GM18861 (cell line): ENCODE measurements around the gene SPACA6.
"Not testable (repeated sequence)": the region's sequence is repeated elsewhere in the genome, so short reads cannot be mapped to it uniquely, and the experiment has no call there.

Experiments
- ATAC-seq: cut with Tn5 transposase; IDR thresholded peaks from one replicate; pipeline ENCODE4 v1.9.1; 2021; ENCODE audit not compliant: unreplicated experiment

SPACA6 gene, protein sequence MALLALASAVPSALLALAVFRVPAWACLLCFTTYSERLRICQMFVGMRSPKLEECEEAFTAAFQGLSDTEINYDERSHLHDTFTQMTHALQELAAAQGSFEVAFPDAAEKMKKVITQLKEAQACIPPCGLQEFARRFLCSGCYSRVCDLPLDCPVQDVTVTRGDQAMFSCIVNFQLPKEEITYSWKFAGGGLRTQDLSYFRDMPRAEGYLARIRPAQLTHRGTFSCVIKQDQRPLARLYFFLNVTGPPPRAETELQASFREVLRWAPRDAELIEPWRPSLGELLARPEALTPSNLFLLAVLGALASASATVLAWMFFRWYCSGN

DNA sequence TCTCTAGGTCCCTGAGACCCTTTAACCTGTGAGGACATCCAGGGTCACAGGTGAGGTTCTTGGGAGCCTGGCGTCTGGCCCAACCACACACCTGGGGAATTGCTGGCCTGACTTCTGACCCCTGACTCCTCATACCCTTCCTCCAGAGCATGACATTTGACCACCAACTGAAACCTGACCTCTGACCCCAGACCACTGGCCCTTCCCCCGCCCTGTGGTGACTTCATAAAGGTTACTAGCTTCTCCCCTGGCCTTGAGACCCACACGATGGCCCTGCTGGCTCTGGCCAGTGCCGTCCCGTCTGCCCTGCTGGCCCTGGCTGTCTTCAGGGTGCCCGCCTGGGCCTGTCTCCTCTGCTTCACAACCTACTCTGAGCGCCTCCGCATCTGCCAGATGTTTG lies at the start of gene SPACA6:
Gene SPACA6, plus strand, starts transcription at position 71 of the 400 bp plus-strand sequence. Its CDS starts 197 bp downstream, at position 268.
- ATAC-seq, result no peak

DNA sequence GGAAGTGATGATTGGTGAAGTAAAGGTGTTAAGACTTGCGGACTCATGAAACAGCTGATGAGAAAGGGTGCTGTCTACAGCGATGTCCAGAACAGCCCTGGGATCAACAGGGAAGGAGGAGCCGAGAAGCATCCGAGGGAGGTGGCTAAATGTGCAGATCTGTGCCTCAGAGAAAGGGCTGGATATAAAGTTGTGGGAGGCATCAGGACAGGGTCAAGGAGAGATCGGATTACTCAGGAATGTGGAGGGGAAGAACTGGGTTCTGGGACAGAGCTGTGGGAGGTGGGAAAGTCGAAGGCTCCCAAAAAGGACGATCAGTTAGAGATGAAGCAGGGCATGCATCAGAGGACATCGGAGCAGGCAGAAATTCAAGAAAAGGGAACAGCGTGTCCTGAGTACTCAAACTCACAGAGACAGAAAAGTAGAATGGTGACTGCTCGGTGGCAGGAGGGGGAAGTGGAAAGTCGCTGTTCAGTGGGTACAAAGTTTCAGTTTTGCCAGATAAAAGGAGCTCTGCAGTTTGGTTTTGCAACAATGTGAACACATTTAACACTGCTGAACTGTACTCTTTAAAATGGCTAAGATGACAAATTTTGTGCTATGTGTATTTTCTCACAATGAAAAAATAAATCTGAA lies 48.4 kb upstream of the SPACA6 start:
- no peak for ATAC-seq

DNA sequence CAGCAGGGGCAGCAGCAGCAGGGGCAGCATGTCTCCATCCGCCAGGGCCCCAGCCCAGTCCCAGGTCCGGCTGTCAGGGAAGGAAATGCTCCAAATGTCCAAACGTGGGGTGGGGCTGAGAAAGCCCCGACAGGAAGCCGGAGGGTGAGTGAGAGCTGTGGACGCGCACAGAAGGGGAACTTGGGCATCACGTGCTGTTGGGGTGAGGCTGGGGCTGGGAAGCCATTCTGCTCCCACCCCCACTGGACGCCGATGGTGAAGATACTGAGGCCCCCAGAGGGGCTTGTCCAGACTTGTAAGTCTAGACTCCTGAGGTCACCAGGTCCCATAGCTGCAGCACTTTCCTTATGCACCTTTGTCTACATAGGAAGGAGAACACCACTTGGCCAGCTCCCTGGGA lies 46.4 kb upstream of the SPACA6 start, which contains the start of gene SIGLEC14:
Gene SIGLEC14, minus strand, starts transcription at position 96 of the 400 bp plus-strand sequence. Its CDS starts 66 bp downstream, at position 30.
- ATAC-seq, result not testable (repeated sequence)

DNA sequence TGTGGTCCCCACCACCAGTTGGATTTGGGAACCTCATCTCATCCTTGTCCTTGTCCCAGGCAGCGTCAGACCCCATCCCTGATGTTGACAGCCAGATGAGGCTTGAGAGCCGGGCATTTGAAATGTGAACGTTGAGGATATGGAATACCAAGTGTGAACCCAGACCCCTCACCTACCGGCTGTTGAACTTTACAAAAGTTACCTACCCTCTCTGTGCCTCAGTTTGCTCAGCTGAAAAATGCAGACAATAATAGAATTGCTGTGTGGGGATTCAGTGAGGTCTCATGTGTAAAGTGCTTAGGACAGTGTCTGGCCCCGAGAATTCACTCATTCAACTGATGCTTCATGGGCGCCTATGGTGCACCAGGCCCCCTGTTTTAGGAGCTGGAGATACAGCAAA lies 45.8 kb upstream of the SPACA6 start:
- no peak for ATAC-seq

DNA sequence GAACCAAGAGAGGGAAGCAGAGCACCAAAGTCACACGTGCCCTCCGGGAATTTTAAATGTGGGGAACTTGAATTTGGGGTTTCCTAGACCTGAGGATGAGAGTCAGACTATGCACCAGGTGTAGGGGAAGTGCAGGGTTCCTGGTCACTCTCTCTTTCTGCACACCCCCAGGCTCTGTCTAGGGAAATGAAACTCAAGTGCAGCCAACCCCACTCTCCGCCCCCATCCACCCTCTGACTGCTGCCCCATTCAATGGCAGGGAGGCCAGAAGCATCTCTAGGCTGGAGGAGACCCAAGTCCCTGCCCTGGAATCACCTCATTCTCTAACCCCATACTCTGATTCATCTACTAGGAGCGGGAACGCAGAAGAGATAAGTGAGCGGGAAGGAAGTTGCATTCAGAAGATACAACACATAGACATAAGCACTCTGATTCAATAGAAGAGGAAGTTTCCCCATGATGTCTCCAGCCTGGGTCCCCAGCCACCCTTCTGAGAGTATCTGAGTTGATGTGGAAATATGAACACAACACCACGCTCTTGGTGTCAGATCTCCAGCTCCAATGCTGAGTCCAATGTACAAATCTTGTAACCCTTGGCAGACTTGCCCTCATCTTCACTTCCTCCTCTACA lies 41.8 kb upstream of the SPACA6 start:
- no peak for ATAC-seq

DNA sequence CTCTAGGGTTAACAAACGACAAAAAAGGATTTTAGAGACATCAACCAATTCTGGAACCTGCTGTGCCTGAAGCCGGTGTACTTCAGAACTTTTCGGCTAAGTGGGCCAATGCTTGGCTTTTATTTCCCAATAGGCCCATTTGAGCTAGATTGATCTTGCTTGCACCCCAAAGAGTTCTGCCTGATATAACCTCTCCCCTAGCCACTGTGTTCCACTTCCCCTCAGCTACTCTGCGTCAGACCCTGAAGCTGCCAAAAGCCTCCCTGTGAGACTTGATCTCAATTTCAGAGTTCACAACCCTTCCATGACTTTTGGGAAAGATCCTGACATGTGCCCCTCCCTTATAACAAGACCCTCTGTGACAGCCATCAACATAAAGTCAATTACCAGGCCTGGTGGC lies 40.9 kb upstream of the SPACA6 start:
- no peak for ATAC-seq

DNA sequence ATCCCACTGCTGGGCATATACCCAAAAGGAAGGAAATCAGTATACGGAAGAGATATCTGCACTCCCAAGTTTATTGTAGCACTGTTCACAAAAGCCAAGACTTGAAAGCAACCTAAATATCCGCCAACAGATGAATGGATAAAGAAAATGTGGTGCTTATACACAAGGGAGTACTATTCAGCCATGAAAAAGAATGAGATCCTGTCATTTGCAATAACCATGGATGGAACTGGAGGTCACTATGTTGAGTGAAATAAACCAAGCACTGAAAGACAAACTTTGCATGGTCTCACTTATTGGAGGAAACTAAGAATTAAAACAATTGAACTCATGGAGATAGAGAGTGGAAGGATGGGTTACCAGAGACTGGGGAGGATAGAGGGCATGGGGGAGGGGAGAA lies 40.0 kb upstream of the SPACA6 start:
- no peak for ATAC-seq

DNA sequence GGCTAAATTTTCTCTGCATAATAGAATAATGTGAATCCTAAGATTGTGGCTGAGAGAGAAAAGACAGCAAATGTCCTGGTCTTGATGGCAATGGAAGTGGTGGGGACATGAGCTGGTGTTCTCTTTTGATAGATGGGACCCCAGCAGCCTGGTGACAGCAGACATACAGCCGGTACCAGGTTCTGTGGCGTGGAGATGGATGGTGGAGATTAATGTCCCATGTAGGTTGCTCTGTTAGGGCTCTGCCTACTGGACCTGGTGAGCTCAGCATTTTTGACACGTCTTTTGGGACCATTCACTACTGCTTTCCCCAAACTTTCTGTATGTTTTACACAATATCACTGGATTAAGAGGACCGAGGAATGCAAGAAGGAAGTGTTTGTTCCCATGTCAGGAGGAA lies 38.3 kb upstream of the SPACA6 start:
- no peak for ATAC-seq

DNA sequence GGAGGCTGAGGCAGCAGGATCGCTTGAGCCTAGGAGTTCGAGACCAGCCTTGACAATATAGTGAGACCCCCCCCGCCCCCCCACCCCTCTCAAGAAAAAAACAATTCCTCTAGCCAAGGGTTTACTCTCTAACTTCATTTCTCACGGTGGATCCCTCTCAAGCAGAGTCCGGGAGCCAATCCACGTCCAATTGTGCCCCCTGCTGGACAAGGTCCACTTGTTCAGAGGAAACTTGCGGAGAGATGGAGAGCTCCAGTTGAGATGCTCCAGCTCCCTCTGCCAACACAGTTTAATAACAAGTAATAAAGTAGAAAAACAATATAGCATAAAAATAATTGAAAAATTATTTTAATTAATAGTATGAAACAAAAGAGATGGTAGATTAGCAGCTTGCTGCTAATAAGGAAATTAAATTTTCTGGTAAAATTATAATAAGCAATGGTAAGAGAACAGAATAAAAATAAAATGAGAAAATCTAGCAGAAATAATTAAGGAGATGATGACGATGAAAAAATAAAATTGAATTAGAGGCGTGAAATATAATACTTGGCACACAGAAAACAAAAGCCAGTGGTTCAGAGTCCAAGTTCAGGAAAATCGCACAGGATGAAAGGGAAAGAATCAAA lies 32.0 kb upstream of the SPACA6 start:
- ATAC-seq, result no peak

DNA sequence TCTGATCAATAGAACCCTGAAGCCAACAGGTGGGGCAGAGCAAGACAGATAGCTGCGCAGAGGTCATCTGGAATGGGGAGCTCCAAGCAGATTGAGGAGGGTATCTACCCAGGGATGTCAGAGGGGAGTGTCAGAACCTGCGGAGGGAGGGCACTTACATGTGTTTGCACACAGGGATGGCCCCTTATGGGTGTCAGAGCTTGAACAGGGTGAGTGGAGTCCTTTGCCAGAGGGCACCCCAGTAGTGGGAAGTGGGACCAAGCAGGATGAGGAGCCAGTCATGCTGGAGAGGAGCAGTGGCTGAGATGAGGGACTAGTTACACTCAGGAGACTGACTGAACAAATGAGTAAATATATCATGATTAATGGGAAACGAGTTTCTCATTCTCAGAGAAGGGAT lies 29.5 kb upstream of the SPACA6 start:
- ATAC-seq, result no peak

DNA sequence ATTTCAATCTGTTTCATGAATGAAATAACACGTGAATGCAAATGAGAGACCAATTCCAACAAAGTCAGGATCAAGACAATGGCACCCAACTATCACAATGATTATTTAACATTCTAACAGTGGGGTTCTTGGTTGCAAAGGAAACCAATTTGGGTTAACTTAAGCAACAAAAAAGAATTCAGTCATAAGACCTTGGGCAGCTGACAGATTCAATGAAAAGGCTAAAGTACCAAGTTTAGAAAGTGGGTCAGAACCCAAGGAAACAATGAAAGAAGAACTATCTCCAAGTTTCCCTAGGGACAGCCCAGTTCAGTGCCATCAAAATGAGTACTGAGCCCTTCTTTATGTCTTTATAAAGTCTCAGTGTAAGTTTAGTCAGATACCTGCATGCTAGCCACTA lies 29.0 kb upstream of the SPACA6 start:
- ATAC-seq, result no peak

DNA sequence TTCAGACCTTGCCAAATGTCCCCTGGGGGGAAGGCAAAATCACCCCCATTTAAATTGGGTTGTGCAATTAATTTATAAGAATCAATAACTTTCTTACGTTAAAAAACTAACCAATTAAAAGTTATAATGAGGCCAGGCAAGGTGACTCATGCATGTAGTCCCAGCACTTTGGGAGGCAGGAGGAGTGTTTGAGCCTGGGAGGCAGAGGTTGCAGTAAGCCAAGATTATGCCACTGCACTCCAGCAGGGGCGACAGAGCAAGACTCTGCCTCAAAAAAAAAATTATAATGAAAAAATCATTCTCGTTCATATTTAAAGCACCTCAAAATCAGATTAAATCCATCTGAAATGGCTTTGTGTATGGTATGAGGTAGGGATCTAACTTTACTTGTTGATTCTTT lies 28.1 kb upstream of the SPACA6 start:
- no peak for ATAC-seq

DNA sequence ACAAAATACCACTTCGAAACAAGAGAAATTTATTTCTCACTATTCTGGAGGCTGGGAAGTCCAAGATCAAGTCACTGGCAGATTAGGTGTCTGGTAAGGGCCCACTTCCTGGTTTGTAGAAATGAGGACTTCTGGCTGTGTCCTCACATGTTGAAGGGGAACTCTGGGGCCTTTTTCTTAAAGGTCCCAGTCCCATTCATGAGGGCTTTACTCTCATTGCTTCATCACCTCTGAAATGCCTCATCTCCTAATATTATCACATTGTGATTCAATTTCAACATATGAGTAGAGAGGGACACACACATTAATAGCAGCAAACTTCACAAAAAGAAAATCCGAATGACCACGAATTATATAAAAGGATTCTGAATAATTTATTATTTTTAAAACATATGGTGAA lies 24.9 kb upstream of the SPACA6 start:
- ATAC-seq, result no peak

DNA sequence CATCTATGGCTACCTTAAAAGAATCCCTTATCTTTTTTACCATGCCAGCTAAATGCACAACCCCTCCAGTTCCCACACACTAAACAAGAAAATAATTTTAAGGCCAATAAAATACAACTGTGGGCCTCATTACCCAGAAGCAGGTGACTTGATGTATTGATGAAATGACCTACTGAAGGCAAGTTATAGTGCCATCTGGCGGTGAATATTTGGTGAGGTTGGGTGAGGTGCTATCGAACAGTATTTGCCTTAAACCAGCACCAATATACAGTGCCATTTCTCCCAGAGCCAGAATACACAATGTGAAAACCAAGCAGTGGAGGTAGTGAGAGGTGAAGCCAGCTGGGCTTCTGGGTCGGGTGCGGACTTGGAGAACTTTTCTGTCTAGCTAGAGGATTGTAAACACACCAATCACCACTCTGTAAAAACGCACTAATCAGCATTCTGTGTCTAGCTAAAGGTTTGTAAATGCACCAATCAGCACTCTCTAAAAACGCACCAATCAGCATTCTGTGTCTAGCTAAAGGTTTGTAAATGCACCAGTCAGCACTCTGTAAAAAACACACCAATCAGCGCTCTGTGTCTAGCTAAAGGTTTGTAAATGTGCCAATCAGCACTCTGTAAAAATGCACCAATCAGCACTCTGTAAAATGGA lies 17.1 kb upstream of the SPACA6 start:
- not testable (repeated sequence) for ATAC-seq

DNA sequence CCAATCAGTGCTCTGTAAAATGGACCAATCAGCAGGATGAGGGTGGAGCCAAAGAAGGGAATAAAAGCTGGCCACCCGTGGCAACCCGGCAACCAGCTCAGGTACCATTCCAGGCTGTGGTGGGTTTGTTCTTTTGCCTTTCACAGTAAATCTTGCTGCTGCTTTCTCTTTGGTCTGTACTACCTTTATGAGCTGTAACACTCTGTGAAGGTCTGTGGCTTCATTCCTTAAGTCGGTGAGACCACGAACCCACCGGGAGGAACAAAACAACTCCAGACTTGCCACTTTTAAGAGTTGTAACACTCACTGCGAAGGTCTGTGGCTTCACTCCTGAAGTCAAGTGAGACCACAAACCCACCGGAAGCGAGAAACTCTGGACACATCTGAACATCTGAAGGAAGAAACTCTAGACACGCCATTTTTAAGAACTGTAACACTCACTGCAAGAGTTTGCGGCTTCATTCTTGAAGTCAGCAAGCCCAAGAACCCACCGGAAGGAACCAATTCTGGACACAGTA lies 16.5 kb upstream of the SPACA6 start:
- no peak for ATAC-seq

DNA sequence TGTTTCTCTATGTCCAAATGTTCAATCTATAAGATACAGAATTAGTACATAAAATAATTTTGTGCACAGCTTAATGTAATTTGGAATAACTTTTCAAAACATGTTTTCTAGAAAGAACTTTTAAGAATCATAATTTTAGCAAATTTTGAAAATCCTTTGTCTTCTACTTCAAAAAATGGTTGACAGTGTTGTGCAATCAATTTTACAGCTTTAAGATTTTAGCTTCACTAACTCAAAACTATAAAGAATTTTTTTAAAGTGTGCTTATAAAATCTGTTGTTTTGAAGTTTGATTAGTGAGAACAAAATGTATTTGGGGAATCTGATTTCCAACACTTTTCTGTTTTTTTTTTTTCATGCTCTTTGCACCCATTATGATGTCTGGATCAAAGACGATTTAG lies 12.7 kb upstream of the SPACA6 start:
- ATAC-seq, result no peak

DNA sequence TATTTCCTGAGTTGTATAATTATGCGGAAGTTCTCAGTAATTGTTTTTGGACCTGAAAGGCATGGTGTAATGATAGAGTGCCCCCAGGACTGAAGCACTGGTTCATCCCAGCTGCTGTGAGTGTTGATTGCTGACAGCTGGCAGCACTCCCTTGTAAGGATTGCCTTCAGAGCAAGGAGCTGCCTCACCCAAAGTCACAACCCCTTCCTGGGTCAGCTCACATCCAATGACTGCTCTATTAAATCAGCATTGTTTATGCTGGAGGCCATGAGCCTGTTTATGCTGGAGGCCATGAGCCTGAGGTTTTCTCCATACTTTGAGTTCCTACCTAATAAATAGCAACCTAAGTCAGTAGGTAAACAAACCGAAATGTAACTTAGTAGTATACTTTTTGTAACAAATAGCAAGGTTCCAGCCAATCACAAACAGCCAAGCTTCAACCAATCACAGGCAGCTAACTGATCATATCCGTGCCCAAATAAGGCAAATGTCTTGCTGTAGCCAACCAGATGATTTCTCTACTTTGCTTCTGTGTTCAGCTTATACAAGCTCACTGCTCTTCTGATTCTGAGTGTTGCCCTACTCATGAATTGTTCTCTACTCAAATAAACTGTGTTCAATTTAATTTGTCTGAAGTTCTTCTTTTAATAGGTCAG lies 11.7 kb upstream of the SPACA6 start:
- ATAC-seq, result no peak

DNA sequence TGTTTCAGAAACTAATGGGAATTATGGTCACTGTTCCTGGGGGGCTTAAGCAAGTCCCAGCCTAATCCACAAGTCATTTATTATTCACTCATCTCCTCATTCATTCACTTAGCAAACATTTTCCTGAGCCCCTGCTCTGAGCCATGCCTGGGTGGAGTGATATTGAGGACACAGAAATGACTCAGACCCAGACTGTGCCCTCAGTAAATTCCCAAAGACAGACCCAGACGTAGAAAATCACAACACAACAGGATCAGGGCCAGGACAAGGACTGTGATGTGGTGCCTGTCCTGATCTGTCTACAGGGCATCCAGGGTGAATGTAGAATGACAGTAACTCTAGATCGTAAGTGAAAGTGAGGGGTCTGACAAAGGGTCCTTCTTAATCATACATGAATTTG lies 7.0 kb upstream of the SPACA6 start:
- no peak for ATAC-seq

DNA sequence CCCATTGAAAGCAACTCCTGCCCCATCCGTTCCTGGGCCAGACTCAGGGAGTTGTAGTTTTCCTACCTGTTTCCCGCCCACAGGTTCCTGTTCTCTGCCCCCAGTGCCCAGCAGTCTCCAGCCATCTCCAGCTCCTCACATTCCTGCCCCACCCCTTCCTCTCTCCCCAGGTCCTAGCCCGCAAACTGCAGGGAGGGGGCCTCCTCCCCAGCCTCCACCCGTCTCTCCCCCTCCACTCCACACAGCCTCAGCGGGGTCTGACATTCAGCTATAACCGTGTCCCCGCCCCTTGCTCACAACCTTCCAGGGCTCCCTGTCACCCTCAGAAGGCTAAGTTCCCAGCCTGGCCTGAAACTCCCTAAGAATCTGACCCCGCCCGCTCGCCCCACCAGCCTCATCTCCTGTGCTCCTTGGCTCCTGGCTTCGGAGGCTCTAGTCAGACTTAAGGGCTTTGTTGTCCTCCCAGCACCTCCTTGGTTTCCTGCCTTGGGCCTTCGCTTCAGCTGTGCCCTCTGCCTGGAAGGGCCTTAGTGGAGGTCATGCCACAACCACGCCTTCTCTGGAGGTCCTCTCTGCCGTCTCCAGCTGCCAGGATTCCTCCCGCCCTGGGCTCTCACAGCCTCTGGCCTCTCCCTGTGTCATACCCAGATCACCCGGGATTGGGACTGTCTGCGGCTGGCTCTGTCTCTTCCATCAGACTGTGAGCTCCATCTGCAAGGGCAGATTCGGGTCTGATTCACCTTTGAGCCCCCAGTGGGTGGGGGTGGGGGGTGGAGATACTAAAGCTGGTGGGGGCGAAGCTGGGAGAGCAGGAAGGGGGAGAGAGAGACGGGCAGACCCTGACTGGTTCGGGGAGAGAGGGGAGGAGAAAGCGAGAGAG lies 5.1 kb upstream of the SPACA6 start:
- ATAC-seq, result no peak
